HepG2 (cell line): ENCODE data around the gene PTGER3. TPM values are rescaled to one million over a fixed set of nuclear protein-coding genes. Genes with fewer than 3 reads are reported as not detected.

Experiments used
- ATM ChIP-seq: fragments of 450-650 bp; IDR thresholded peaks from 2 replicates; pipeline ENCODE4 v1.7.1; 2017; ENCODE audit warnings: mild to moderate bottlenecking, borderline replicate concordance
- KLF12 ChIP-seq: sonication (generic); formaldehyde crosslinking; IDR thresholded peaks from 2 replicates; pipeline ENCODE4 v1.4.0; 2020; ENCODE audit warnings: missing genetic modification reagents, borderline replicate concordance
- MEF2D ChIP-seq: sonication (generic); formaldehyde crosslinking; IDR thresholded peaks from 2 replicates; pipeline ENCODE4 v1.5.1; 2020; ENCODE audit warnings: mild to moderate bottlenecking, missing genetic modification reagents
- MTA3 ChIP-seq: sonication (generic); formaldehyde crosslinking; IDR thresholded peaks from 2 replicates; pipeline ENCODE4 v1.4.0; 2020; ENCODE audit warnings: missing genetic modification reagents
- PHF8 ChIP-seq: sonication (generic); formaldehyde crosslinking; IDR thresholded peaks from 2 replicates; pipeline ENCODE4 v1.5.0; 2020; ENCODE audit warnings: missing genetic modification reagents
- RARG ChIP-seq: sonication (generic); formaldehyde crosslinking; IDR thresholded peaks from 2 replicates; pipeline ENCODE4 v1.4.0; 2020; ENCODE audit warnings: low read depth, mild to moderate bottlenecking, missing genetic modification reagents
- RFXANK ChIP-seq: IDR thresholded peaks from 2 replicates; pipeline ENCODE4 v1.6.1; 2016
- SIN3A ChIP-seq: IDR thresholded peaks from 2 replicates; pipeline ENCODE4 v1.6.1; 2011; ENCODE audit warnings: low read depth, mild to moderate bottlenecking, control low read depth, low read length, borderline replicate concordance
- SIN3B ChIP-seq: fragments of 150-350 bp; IDR thresholded peaks from 2 replicates; pipeline ENCODE4 v1.6.1; 2014; ENCODE audit warnings: low read length
- TEAD2 ChIP-seq: sonication (generic); formaldehyde crosslinking; IDR thresholded peaks from 2 replicates; pipeline ENCODE4 v1.9.0; 2021; ENCODE audit warnings: missing genetic modification reagents
- TERF1 ChIP-seq: sonication (generic); formaldehyde crosslinking; IDR thresholded peaks from 2 replicates; pipeline ENCODE4 v1.8.0; 2022; ENCODE audit warnings: mild to moderate bottlenecking, missing genetic modification reagents, moderate library complexity
- TMF1 ChIP-seq: sonication (generic); formaldehyde crosslinking; IDR thresholded peaks from 2 replicates; pipeline ENCODE4 v1.8.1; 2022; ENCODE audit warnings: low read depth, missing genetic modification reagents
- ZNF121 ChIP-seq: sonication (generic); formaldehyde crosslinking; IDR thresholded peaks from 2 replicates; pipeline ENCODE4 v1.5.0; 2020; ENCODE audit warnings: mild to moderate bottlenecking, missing genetic modification reagents
- ZNF292 ChIP-seq: sonication (generic); formaldehyde crosslinking; IDR thresholded peaks from 2 replicates; pipeline ENCODE4 v1.8.1; 2022; ENCODE audit warnings: mild to moderate bottlenecking, low read depth, missing genetic modification reagents, borderline replicate concordance
- ZNF510 ChIP-seq: sonication (generic); formaldehyde crosslinking; IDR thresholded peaks from 2 replicates; pipeline ENCODE4 v1.4.0; 2020; ENCODE audit warnings: low read depth, mild to moderate bottlenecking, missing genetic modification reagents
- ZNF576 ChIP-seq: sonication (generic); formaldehyde crosslinking; IDR thresholded peaks from 2 replicates; pipeline ENCODE4 v1.4.0; 2020; ENCODE audit warnings: mild to moderate bottlenecking, missing genetic modification reagents
- ZNF589 ChIP-seq: sonication (generic); formaldehyde crosslinking; conservative IDR thresholded peaks from 2 replicates; pipeline ENCODE4 v1.8.0; 2022; ENCODE audit warnings: mild to moderate bottlenecking, moderate library complexity, missing genetic modification reagents
- ZNF672 ChIP-seq: sonication (generic); formaldehyde crosslinking; IDR thresholded peaks from 2 replicates; pipeline ENCODE4 v1.8.1; 2022; ENCODE audit warnings: missing genetic modification reagents
- ZNF772 ChIP-seq: sonication (generic); formaldehyde crosslinking; IDR thresholded peaks from 2 replicates; pipeline ENCODE4 v1.5.0; 2020; ENCODE audit warnings: mild to moderate bottlenecking, missing genetic modification reagents
- ZSCAN20 ChIP-seq: sonication (generic); formaldehyde crosslinking; IDR thresholded peaks from 2 replicates; pipeline ENCODE4 v1.4.0; 2020; ENCODE audit warnings: missing genetic modification reagents, mild to moderate bottlenecking, borderline replicate concordance
- polyA plus RNA-seq, 8 experiments: library from polyadenylated mRNA; depleted of rRNA in 3 of 8; stranded (reverse) in 7 of 8; unstranded in 1 of 8; fragments of >200 nt; fragmentation: Illumina TruSeq in 4 of 8; extraction: Trizol in 4 of 8; gene quantifications; 2 replicates each; pipeline versions ENCODE4 v1.2.1 to v1.2.3, GENCODE V29; 2011 to 2016; ENCODE audit warnings: low read depth in 4 of 8, missing spikeins in 1 of 8, mixed read lengths in 1 of 8; ENCODE audit not compliant: insufficient read depth in 1 of 8
- total RNA-seq, 5 experiments: library from RNA; depleted of rRNA; stranded (reverse); fragments of >200 nt; fragmentation: Illumina TruSeq; extraction: Trizol; gene quantifications; 2 replicates each; pipeline ENCODE4 v1.2.3, GENCODE V29; 2016; ENCODE audit warnings: low read depth in 1 of 5
- TF ChIP-seq, protein P1 (sequence below): sonication (generic); formaldehyde crosslinking; IDR thresholded peaks from 2 replicates; pipeline ENCODE4 v1.5.1; 2020; ENCODE audit warnings: mild to moderate bottlenecking, missing genetic modification reagents, borderline replicate concordance
- TF ChIP-seq, protein P2 (sequence below): sonication (generic); formaldehyde crosslinking; IDR thresholded peaks from 2 replicates; pipeline ENCODE4 v1.4.0; 2020; ENCODE audit warnings: missing genetic modification reagents, borderline replicate concordance

The PTGER3 gene
- total and polyA plus RNA-seq, 2 of the 13 experiments (the other 11 are each of a cell fraction or from before 2014, with no cell fraction given) = 0.01 TPM; not detected in 1

DNA sequence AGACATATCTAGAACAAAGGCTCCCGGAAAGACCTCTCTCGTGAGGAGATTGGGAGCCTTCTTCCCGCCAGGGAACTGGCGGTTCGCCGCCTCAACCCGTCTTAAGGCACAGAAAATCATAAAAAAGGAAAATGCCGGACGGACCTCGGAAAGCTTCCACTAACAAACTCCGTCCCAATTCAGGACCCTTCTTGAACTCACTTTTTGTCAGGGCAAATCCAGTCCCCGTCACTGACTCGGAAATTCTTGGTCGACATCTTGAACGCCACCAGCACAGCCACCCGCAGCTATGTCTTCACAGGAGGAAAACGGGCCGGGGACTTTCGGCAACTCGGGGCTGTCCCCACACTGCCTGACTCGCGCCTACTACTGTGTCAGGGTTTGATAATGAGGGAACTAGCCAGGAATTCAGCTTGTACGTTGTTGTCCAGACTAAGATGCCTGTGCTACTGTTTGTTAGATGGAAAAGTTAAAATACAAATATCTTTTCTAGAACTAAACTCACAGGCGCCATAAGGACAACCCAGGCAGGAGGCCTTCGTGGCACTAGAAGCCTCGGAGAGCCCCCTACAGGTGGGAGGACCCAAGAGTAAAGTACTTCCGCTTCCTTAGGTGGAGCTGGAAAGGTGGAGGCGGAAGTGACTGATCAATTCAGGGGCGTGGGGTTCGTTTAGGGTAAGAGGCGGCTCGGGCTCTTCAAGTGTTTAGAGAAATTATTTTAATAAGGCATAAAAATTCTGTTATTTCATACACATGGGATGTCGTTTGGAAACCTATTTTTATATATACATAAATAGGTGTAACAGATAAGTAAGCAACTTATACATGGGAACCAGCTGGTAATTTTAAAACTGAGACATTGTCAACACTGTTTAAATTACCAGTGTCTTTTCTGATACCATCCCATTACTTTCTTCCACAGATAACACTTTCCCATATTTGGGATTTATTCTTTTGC lies 33.4 kb upstream of the PTGER3 start, which contains the start of gene ZRANB2 (continued):
- TF ChIP-seq ZNF576 (CRISPR knock-in tag) = no peak
- no peak for TF ChIP-seq ZNF772 (CRISPR knock-in tag)
- TF ChIP-seq TEAD2 = no peak
- TF ChIP-seq SIN3A = 0 out of 2 replicates have a peak, but pooled peaks have one; percentile 84
- no peak for TF ChIP-seq ZSCAN20 (CRISPR knock-in tag)
- no peak for TF ChIP-seq TMF1 (CRISPR knock-in tag)
- TF ChIP-seq RARG (CRISPR knock-in tag) = no peak
- TF ChIP-seq, protein P1, sequence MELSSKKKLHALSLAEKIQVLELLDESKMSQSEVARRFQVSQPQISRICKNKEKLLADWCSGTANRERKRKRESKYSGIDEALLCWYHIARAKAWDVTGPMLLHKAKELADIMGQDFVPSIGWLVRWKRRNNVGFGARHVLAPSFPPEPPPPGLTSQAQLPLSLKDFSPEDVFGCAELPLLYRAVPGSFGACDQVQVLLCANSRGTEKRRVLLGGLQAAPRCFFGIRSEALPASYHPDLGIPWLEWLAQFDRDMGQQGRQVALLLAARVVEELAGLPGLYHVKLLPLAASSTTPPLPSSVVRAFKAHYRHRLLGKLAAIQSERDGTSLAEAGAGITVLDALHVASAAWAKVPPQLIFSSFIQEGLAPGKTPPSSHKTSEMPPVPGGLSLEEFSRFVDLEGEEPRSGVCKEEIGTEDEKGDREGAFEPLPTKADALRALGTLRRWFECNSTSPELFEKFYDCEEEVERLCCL (CRISPR knock-in tag) = no peak
- peak; percentile 91 for TF ChIP-seq PHF8 (CRISPR knock-in tag)
- TF ChIP-seq ZNF510 (CRISPR knock-in tag) = no peak
- no peak; the same call in 1 of the 2 replicates for TF ChIP-seq SIN3B
- TF ChIP-seq ATM = no peak
- TF ChIP-seq ZNF672 (CRISPR knock-in tag) = no peak
- TF ChIP-seq KLF12 (CRISPR knock-in tag) = peak; percentile 80; the same call in 1 of the 2 replicates
- TF ChIP-seq MTA3 (CRISPR knock-in tag) = no peak
- no peak for TF ChIP-seq ZNF589 (CRISPR knock-in tag)
- no peak for TF ChIP-seq MEF2D (CRISPR knock-in tag)
- TF ChIP-seq, protein P2, sequence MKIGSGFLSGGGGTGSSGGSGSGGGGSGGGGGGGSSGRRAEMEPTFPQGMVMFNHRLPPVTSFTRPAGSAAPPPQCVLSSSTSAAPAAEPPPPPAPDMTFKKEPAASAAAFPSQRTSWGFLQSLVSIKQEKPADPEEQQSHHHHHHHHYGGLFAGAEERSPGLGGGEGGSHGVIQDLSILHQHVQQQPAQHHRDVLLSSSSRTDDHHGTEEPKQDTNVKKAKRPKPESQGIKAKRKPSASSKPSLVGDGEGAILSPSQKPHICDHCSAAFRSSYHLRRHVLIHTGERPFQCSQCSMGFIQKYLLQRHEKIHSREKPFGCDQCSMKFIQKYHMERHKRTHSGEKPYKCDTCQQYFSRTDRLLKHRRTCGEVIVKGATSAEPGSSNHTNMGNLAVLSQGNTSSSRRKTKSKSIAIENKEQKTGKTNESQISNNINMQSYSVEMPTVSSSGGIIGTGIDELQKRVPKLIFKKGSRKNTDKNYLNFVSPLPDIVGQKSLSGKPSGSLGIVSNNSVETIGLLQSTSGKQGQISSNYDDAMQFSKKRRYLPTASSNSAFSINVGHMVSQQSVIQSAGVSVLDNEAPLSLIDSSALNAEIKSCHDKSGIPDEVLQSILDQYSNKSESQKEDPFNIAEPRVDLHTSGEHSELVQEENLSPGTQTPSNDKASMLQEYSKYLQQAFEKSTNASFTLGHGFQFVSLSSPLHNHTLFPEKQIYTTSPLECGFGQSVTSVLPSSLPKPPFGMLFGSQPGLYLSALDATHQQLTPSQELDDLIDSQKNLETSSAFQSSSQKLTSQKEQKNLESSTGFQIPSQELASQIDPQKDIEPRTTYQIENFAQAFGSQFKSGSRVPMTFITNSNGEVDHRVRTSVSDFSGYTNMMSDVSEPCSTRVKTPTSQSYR (CRISPR knock-in tag) = no peak
- no peak for TF ChIP-seq TERF1 (CRISPR knock-in tag)
- TF ChIP-seq RFXANK = no peak
- no peak for TF ChIP-seq ZNF292 (CRISPR knock-in tag)
- no peak for TF ChIP-seq ZNF121
